DMS153 treated with DMSO at 0.1 percent for 48 hours (cell line): ENCODE measurements around the gene MARCHF7.

Experiments
- DNase-seq: peaks from one replicate; lab custom pipeline; 2025; ENCODE audit not compliant: unreplicated experiment; lab: John Stamatoyannopoulos, UW

Gene MARCHF7

GRCh38 chr2:159760326-159760725, 48.0 kb downstream of the MARCHF7 start:
- no peak for DNase-seq

GRCh38 chr2:159762075-159762474, 49.8 kb downstream of the MARCHF7 start:
- no peak for DNase-seq
